ENCODE results near the gene DRG2.

The DRG2 gene

DNA sequence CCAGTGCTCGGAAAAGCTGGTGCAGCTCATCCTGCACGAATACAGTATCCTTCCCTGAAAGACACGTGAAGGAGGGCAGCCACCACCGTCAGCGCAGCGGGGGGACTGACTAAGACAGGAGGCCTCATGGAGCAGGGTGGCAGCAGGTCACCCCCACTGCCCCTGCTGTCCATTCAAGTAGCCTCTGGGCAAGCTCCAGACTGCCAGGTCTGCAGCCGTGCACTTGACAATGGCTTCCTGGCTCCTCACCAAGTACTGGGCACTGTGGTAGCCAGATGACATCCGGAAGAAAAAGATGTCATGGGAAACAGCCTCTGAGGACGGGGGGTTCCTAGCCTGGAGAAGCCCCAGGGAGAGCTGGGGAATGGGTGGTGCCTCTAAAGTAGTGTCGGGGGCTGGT, 12.9 kb downstream of the DRG2 start:
- TF ChIP-seq GATA2 (IDR thresholded peaks at IDR 0.05; ENCODE audit: low read depth, low read length), result no peak
- no peak for TF ChIP-seq GATA3 (IDR thresholded peaks at IDR 0.05; ENCODE audit: low read depth, low read length)

GRCh38 chr17:18101828-18102227, 14.1 kb downstream of the DRG2 start:
- no peak for TF ChIP-seq GATA3 (IDR thresholded peaks at IDR 0.05; ENCODE audit: low read depth, low read length)
- TF ChIP-seq GATA2 (IDR thresholded peaks at IDR 0.05; ENCODE audit: low read depth, low read length), result no peak

- no peak for TF ChIP-seq GATA3 (IDR thresholded peaks at IDR 0.05; ENCODE audit: low read depth, low read length)
- no peak for TF ChIP-seq GATA2 (IDR thresholded peaks at IDR 0.05; ENCODE audit: low read depth, low read length)
These were observed 14.9 kb downstream of the DRG2 start for GRCh38 chr17:18102640-18103039.

DNA sequence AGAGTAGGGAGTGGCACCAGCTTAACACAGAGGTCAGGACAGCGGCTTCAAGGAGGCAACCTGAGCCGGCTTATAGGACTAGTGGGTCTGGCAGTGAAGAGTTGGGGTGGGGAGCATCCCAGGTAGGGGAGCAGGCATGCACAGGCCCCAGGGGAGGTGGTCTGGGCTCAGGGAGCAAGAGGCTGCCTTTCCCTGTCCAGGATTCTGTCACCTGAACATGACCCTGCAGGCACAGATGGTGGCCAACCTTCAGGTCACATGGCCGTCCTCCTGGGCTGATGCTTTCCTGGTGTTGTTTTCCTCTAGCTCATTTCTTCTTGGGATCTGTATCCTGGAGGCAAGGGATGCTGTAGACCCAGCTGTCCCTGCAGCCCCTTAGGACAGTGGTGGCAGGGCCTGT, 17.3 kb downstream of the DRG2 start:
- no peak for TF ChIP-seq GATA3 (IDR thresholded peaks at IDR 0.05; ENCODE audit: low read depth, low read length)
- TF ChIP-seq GATA2 (IDR thresholded peaks at IDR 0.05; ENCODE audit: low read depth, low read length), result no peak

- no peak for TF ChIP-seq GATA3 (IDR thresholded peaks at IDR 0.05; ENCODE audit: low read depth, low read length)
- TF ChIP-seq GATA2 (IDR thresholded peaks at IDR 0.05; ENCODE audit: low read depth, low read length), result no peak
These were observed 17.8 kb downstream of the DRG2 start for GRCh38 chr17:18105595-18105994.

DNA sequence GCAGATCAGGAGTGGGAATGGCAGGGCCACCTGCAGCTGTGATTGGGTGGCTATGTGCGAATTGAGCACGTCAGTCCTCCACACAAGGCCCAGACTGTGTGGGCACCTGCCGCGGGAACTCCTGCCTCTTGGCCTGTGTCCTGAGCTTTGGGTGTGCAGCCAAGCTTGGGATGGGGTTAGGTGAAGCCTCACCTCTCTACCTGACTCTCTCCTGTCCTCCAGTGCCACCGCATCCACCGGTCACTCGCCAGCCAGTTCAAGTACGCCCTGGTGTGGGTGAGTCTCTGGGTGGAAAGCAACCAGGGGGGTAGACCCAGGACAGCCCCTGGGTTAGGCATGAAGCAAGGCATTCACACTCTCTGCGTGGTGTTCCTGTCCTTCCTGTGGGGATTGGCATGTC, 18.5 kb downstream of the DRG2 start:
- no peak for TF ChIP-seq GATA3 (IDR thresholded peaks at IDR 0.05; ENCODE audit: low read depth, low read length)
- TF ChIP-seq GATA2 (IDR thresholded peaks at IDR 0.05; ENCODE audit: low read depth, low read length), result no peak

GRCh38 chr17:18107061-18107790, 19.5 kb downstream of the DRG2 start:
- TF ChIP-seq GATA2 (IDR thresholded peaks at IDR 0.05; ENCODE audit: low read depth, low read length) (no peak), GATA3 (IDR thresholded peaks at IDR 0.05; ENCODE audit: low read depth, low read length) (no peak)

DNA sequence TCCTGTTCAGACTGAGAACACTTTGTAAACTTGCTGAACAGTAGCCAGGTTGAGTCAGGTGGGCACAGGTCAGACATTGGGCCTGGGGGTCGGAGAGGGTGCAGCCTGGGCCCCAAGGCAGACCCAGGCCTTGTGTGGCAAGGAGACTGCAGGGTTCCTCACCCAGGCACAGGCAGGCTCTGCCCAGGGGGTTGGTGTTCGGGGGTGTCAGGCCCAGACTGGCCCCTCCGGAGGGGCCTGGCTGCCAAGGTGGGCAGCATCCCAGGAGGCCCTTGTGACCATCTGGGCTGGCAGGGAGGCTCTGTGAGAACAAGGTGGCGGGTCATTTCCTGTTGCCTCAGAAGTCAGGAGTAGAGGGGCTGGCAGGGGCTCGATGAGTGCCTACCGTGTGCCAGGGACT, 20.2 kb downstream of the DRG2 start:
- TF ChIP-seq GATA2 (IDR thresholded peaks at IDR 0.05; ENCODE audit: low read depth, low read length), result no peak
- no peak for TF ChIP-seq GATA3 (IDR thresholded peaks at IDR 0.05; ENCODE audit: low read depth, low read length)

- no peak for TF ChIP-seq GATA3 (IDR thresholded peaks at IDR 0.05; ENCODE audit: low read depth, low read length)
- TF ChIP-seq GATA2 (IDR thresholded peaks at IDR 0.05; ENCODE audit: low read depth, low read length), result no peak
These were observed 20.9 kb downstream of the DRG2 start, which contains the start of gene MYO15A for GRCh38 chr17:18108401-18109312. MYO15A (plus strand) TSS chr17:18108756; CDS start chr17:18118801, 10,045 bp downstream.

GRCh38 chr17:18109935-18110485, 22.3 kb downstream of the DRG2 start:
- no peak for TF ChIP-seq GATA3 (IDR thresholded peaks at IDR 0.05; ENCODE audit: low read depth, low read length)

- TF ChIP-seq GATA3 (IDR thresholded peaks at IDR 0.05; ENCODE audit: low read depth, low read length) (no peak), GATA2 (IDR thresholded peaks at IDR 0.05; ENCODE audit: low read depth, low read length) (no peak)
These were observed 22.9 kb downstream of the DRG2 start for GRCh38 chr17:18110636-18111145.

GRCh38 chr17:18111330-18111971, 23.7 kb downstream of the DRG2 start:
- TF ChIP-seq GATA2 (IDR thresholded peaks at IDR 0.05; ENCODE audit: low read depth, low read length) (no peak), GATA3 (IDR thresholded peaks at IDR 0.05; ENCODE audit: low read depth, low read length) (no peak)

GRCh38 chr17:18115517-18115916, 27.8 kb downstream of the DRG2 start:
- no peak for TF ChIP-seq GATA2 (IDR thresholded peaks at IDR 0.05; ENCODE audit: low read depth, low read length)
- TF ChIP-seq GATA3 (IDR thresholded peaks at IDR 0.05; ENCODE audit: low read depth, low read length), result no peak

DNA sequence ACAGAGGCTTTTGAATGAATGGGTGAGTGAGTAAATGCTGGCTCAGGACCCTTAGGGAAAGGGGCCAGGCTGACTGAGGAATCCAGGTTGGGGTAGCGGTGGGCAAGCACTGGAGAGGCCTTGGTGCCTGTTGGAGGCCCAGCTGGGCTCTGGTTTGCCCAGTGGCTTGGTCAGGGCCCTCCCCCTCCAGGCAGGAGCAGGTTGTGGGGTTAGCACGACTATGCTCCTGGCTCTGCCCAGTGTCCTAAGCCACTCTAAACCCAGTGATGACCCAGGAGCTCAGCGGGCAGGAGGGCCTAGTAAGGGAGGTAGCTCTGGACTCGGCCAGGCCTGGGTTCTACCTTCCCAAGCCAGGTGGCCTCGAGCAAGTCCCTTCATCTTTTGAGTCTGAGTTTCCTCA, 28.3 kb downstream of the DRG2 start:
- TF ChIP-seq GATA2 (IDR thresholded peaks at IDR 0.05; ENCODE audit: low read depth, low read length) (no peak), GATA3 (IDR thresholded peaks at IDR 0.05; ENCODE audit: low read depth, low read length) (no peak)
